HG02870 (cell line): ENCODE data around the gene PTPRA.

ENCODE experiments used
- ATAC-seq: cut with Tn5 transposase; IDR thresholded peaks from one replicate; pipeline ENCODE4 v1.9.1; 2021; ENCODE audit warnings: mild to moderate bottlenecking, moderate library complexity; ENCODE audit not compliant: unreplicated experiment

The PTPRA gene

GRCh38 chr20:2851086-2851485 is 22.2 kb upstream of the PTPRA start:
- ATAC-seq, result no peak

GRCh38 chr20:2858591-2858990 is 14.7 kb upstream of the PTPRA start:
- ATAC-seq, result no peak

DNA sequence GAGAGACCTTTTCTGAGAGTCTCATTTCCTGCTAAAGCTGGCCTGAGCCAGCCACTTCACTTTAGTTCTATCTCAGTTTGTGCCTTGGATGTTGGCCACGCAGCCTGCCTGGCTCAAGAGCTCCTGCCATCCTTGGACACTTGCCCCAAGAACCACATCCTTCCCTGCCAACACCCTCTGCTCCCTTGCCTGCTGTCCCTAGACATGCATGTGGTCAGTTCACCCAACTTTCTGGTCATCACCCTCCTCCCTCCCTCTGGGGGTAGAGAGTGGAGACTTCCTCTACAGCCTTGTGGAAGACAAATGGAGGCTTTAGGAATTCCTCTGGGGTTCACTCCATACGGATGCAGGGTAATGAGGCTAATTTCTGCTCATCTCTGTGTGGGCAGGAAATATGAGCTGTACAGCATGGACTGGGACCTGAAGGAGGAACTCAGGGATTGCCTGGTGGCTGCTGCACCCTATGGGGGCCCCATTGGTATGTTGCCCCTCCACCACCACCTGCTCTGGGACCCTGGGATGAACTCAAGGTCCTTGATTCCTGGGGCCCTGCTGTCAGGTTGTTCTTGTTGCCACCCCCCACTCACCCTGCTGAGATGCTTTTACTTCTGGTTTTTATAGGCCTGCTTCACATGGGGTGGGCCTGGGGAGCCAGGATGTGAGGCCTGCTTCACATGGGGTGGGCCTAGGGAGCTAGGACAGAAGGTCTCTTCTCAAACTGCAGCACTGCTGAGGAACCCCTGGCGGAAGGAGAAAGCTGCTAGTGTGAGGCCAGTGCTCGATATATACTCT is 13.8 kb upstream of the PTPRA start:
- no peak for ATAC-seq

- no peak for ATAC-seq
Observed at GRCh38 chr20:2864626-2865025, 8.7 kb upstream of the PTPRA start.

- no peak for ATAC-seq
Observed at GRCh38 chr20:2865101-2865500, 8.2 kb upstream of the PTPRA start.

GRCh38 chr20:2865630-2866029 is 7.7 kb upstream of the PTPRA start:
- ATAC-seq, result no peak

GRCh38 chr20:2866236-2866635 is 7.0 kb upstream of the PTPRA start:
- ATAC-seq, result no peak

GRCh38 chr20:2867081-2867864 is 6.0 kb upstream of the PTPRA start:
- no peak for ATAC-seq

DNA sequence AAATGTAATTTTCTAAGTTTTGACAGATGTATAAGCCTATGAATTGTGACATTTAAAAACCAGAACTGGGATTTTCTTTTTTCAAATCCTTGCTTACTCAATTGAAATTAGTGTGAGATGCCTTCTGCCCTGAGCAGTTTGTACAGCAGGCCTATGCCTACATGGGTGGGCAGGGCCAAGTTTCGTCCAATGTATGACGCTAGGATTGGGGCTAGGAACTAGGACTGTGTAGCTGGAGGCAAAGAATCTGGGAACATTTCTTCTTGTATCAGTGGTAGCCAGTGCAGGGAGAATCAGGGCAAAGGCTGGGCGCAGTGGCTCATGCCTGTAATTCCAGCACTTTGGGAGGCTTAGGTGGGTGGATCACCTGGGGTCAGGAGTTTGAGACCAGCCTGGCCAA is 3.9 kb upstream of the PTPRA start:
- ATAC-seq, result no peak

DNA sequence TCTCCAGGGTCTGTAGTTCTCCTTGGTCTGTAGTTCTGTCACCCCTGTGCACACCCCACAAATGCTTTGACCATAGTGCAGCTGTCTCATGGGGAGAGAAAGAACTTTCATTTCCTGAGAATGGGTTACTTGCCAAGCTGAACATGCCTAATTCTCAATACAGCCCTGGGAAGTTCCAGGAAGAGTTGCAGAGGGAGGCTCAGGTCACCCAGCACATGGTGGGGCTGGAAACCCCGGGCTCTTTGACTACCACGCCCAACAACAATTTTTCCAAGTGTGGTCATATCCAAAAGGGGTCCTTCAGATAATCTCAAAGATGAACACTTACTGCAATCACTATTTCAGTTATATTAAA is 2.2 kb upstream of the PTPRA start:
- no peak for ATAC-seq

- ATAC-seq, result no peak
Observed at GRCh38 chr20:2871661-2872458, 1.4 kb upstream of the PTPRA start.

- peak; percentile 29 for ATAC-seq
Observed at GRCh38 chr20:2872459-2873009, 747 bp upstream of the PTPRA start.

DNA sequence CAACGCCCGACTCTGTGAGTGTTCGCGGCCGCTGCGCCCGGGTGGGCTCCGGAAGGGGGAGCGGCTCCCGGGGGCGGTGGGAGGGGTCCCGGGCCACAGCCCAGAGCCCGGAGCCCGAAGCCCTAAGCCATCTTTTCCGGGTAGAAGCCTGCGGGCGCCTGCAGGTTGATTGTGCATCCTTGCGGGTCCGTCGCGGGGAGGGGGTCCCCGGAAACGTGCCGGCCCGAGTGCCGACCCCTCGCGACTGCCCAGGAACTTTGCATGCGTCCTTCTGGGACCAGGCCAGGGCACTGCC is 413 bp downstream of the PTPRA start:
- ATAC-seq, result peak; percentile 40

- no peak for ATAC-seq
Observed at GRCh38 chr20:2874456-2874855, 1.2 kb downstream of the PTPRA start.

- ATAC-seq, result no peak
Observed at GRCh38 chr20:2875690-2876203, 2.5 kb downstream of the PTPRA start.

DNA sequence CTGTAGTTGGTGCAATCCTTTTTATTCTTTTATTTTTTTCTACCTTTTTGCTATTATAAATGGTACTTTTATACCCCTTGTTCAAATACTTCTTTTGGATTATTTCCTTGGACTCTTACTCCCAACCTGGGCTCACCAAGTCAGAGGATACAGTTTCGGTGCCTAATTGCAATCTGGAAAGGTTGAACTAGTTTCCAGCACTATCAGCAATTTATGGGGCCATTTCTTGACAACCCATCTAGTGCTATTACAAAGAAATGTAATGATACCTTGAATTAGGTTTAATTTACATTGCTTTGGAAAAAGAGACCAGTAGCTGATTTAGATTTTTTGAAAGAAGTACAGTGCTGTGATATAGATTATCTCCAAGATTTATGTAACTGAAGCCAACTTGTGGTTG is 5.2 kb downstream of the PTPRA start:
- ATAC-seq, result no peak

- no peak for ATAC-seq
Observed at GRCh38 chr20:2879146-2879545, 5.9 kb downstream of the PTPRA start.

DNA sequence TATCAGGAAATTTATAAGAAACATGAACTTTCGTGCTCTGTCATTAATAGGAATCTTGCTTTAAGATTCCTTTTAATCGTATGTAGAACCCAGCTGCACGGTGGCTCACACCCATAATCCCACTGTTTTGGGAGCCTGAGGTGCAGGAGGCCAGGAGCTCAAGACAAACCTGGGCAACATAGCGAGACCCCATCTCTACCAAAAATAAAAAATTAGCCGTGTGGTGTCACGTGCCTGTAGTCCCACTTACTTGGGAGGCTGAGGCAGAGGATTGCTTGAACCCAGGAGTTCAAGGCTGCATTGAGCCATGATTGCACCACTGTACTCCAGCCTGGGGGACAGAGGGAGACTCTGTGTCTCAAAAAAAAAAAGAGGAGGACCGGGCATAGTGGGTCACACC is 7.4 kb downstream of the PTPRA start:
- ATAC-seq, result no peak

DNA sequence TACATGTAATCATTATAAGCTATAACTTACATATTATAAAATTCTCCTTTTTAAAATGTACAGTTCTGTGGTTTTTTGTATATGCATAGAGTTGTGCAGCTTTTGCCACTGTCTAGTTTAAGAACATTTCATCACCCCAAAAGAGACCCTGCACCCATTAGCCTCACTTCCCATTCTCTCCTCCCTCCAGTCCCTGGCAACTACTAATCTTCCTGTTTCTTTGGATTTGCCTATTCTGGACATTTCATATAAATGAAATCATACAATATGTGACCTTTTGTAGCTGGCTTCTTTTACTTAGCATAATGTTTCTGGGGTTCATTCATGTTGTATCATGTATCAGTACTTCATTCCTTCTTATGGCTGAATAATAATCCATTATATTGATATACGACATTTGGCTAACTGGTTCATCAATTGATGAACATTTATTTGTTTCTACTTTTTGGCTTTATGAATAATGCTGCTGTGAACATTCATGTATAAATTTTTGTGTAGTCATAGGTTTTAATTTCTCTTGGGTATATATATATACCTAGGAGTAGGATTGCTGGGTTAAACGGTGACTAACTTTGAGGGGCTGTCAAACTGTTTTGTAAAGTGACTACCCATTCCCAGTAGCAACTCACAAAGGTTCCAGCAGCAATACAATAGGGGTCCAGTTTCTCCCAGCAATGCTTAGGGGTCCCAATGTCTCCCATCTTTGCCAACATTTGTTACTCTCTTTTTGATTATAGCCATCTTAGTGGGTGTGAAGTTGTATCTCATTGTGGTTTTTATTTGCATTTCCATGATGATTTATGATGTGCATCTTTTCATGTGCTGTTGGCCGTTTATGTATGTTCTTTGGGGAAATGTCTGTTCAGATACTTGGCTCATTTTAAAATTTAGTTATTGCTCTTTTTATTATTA is 10.7 kb downstream of the PTPRA start:
- no peak for ATAC-seq

DNA sequence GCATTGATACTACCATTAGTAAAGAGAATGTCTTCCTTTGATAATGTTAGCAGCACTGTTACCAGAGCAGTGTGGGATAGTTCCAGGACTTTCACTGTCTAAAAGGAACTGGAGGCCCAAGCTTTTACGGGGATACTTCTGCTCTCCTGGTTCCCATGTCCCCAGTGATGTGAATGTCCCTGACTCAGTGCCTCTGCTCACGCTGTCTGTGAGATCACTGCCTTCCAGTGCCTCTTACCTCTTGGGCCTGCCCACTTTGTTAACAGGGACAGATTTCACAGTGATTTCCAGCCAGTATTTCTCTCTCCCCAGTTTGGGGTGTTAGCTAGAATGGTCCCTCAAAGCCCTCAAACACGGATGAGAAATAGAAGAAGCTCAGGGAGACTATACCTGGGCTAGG is 14.4 kb downstream of the PTPRA start:
- ATAC-seq, result no peak
